Fibroblast of upper back skin (primary cell): Measurements from ENCODE around the gene KLF7.
A peak's percentile ranks its signal among the peaks of the same experiment; 100 is the strongest.

ENCODE experiments used
- DNase-seq: peaks from one replicate; pipeline ENCODE4 v3.0.0-alpha.2; 2013

Gene KLF7

DNA sequence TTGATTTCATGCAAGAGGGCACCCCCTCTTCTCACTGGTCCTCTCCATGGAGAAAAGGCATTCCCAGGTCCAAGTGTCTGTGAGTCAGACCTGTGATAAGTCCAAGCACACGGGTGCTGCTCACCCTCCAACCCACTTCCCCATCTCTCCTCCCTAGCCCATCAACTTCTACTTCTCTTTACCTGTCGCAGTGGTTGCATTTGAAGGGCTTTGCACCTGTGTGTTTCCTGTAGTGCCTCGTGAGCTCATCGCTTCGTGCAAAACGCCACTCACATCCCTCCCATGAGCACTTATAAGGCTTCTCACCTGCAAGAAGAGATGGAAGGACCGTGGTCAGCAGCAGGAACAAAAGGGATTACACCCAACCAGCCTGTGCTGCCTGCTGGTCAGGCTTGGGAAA is 77.5 kb downstream of the KLF7 start:
- no peak for DNase-seq

GRCh38 chr2:207087046-207087902 is 78.5 kb downstream of the KLF7 start:
- DNase-seq, result no peak

DNA sequence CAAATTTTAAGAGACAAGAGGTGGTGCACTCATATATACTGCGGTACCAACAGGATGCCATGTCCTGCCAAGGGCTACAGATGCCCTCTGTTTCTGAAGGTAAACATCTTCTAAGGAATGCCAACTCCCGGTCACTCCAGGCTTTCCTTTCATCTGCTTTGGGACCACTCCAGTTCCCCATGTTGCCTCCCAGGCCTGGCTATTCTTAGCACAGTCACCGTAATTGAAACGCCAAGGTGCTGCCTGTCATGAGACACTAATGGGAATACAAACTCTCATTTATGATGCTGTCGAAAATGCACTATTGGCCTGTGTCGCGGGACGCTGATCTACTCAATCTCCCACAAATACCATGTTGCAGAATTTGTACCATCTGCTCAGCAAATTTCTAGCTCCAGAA is 79.6 kb downstream of the KLF7 start:
- DNase-seq, result no peak

DNA sequence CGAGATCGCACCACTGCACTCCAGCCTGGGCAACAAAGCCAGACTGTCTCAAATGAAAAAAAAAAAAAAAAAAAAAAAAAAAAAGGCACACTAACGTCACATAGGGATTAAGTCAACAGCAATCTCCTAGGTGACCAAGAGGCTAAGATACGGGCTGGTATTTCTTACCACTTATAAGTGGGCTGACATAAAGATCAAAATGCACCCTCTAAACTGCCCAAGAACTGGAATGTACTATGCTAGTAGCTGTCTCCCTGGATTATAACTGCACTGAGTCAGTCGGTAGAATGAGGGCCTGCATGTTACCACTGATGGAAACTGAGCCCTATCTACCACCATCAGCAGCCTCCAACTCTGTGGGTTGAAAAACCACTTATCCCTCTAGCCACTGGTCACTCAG is 80.6 kb downstream of the KLF7 start:
- DNase-seq, result no peak

- peak; percentile 47 for DNase-seq
These were observed 82.2 kb downstream of the KLF7 start for GRCh38 chr2:207083361-207084110.

DNA sequence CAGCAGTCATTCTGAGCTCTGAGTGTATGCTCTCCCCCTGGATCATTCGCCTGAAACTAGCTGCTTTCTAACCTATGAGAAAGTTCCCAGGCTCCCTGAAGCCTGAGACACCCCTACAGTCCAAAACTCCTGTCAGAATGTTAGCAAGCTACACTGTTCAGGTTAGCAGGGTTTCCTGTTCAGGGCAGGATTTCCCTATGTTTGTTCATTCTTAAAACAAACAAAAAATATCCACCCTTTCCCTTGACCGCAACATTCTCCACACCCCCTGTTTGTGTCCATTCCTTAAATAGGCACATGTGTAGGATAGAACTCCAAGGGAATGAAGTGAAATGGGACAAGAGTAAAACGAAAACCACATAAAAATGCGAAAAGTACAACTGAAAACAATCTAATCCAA is 83.1 kb downstream of the KLF7 start:
- DNase-seq, result no peak

GRCh38 chr2:207078186-207078798 is 87.5 kb downstream of the KLF7 start:
- DNase-seq, result no peak

GRCh38 chr2:207077266-207077665 is 88.5 kb downstream of the KLF7 start:
- no peak for DNase-seq

- DNase-seq, result no peak
These were observed 90.3 kb downstream of the KLF7 start for GRCh38 chr2:207075456-207075855.

GRCh38 chr2:207073801-207074678 is 91.7 kb downstream of the KLF7 start:
- peak; percentile 17 for DNase-seq

GRCh38 chr2:207073412-207073800 is 92.3 kb downstream of the KLF7 start:
- DNase-seq, result no peak

DNA sequence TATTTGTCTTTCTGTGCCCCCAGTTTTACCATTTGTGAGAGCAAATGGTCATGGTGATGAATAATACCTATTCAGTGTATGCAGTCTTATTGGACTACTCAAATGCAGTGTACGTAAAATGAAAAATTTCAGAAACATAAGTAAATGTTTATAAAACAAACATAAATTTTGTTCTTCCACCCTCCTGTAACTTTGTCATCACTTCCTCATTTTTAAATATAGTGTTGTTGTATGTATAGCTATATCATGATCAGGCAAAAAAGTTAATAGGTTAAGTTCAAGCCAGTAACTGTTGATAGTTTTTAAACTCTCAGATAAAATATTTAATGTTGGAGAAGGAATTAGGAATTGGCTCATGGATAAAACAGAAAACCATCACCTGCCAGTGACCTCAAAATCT is 93.2 kb downstream of the KLF7 start:
- DNase-seq, result no peak

DNA sequence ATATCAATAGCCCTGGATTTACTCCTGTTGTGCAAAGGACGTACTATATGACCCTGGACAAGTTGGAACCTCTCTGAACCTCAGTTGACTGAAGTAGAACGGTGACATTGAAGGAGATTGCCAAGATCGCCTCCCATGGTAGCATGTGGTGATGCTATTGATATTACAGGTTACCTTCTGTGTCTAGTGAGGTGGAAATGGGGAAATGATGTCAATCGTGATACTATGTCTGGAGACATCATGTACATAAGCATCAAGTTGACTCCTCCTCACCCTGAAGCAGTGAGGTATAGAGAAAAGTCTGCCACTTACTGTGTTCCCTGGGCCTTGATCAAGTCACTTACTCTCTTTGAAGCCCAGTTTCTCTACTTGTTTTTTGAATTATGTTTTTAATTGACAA is 93.9 kb downstream of the KLF7 start:
- peak; percentile 13 for DNase-seq

- DNase-seq, result no peak
These were observed 98.3 kb downstream of the KLF7 start for GRCh38 chr2:207067473-207067872.

GRCh38 chr2:207066791-207067460 is 98.8 kb downstream of the KLF7 start:
- no peak for DNase-seq

DNA sequence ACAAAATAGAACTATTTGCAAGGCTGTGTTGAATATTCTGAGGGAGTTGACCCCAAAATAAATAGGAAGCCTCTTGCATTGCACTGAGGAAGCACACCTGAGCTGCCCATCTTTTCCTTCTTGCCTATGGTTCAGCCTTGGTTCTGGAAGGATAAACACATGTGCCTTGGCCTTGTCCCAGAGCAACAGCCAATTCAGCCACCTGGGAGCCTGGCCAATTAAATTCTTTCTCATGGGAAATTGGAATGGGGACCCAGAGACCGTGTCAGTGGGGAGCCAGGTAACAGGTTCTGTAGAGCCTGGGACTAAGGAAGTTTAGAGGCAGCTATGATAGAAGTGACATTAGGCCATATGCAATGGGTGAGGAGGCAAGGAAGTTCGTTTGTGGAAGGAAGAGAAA is 99.6 kb downstream of the KLF7 start:
- DNase-seq, result no peak

DNA sequence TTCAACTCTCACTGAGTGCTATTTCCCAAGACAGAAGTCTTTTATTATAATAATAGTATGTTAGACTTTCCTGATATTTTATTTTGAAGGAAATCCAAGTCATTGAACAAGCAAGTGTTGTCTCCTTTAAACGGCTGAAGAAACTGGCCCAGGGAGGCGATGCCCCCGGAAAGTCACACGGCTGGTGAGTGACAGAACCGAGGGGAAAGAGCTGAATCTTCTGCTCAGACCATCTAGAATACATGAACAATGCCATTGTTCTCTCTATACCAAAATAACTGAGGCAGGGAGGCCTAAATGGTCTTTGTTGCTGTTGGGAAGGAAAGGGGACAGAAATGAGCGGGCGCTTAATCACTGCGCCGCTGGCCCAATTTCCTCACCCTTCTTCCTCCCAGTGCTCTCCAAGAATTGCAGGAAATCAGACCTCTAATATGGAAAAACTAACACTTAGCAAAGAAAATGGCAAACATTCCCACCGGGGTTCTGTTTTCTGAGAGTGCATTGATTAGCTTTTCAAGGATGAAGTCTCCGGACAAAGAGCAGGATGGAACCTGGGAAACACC is 101.5 kb downstream of the KLF7 start:
- DNase-seq, result no peak

DNA sequence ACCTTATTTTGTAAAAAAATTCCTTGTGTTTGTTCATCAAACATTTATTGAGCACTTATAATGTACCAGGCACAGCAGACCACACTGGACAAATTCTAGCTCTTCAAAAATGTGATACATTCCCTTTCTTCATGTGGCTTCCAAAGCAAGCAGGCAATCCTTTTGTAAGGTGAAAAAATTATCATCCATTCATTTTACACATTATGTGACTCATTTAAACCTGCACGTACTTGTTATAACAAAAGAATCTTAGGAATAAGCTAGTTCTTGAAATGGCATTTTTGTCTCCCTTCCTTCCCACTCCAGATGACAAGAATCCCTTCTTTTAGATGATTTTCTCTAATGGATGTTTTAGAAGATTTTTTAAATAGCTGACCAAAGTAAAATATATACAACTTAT is 104.6 kb downstream of the KLF7 start:
- no peak for DNase-seq

GRCh38 chr2:207055257-207055656 is 110.5 kb downstream of the KLF7 start:
- DNase-seq, result no peak

GRCh38 chr2:207054521-207054920 is 111.2 kb downstream of the KLF7 start:
- DNase-seq, result peak; percentile 45

- peak; percentile 58 for DNase-seq
These were observed 114.3 kb downstream of the KLF7 start for GRCh38 chr2:207051385-207051965.

- no peak for DNase-seq
These were observed 116.6 kb downstream of the KLF7 start for GRCh38 chr2:207049122-207049521.
